Testis (tissue), 2 donors: ENCODE data around the gene FHIT.

Experiments used
- POLR2A ChIP-seq: fragments of 450-650 bp; IDR thresholded peaks from one replicate; pipeline ENCODE4 v1.6.1; 2017; ENCODE audit warnings: antibody characterized with exemption, mild to moderate bottlenecking, moderate library complexity
- TF ChIP-seq, protein P1 (sequence below), 3 experiments: fragments of 450-650 bp in 2 of 3; fragments of 200-600 bp in 1 of 3; sonication (generic) in 1 of 3; IDR thresholded peaks; one replicate each; pipeline ENCODE4 v1.5.1; 2016 to 2019; ENCODE audit warnings: antibody characterized with exemption in 3 of 3, mild to moderate bottlenecking in 2 of 3, moderate library complexity in 1 of 3

- TF ChIP-seq, protein P1, sequence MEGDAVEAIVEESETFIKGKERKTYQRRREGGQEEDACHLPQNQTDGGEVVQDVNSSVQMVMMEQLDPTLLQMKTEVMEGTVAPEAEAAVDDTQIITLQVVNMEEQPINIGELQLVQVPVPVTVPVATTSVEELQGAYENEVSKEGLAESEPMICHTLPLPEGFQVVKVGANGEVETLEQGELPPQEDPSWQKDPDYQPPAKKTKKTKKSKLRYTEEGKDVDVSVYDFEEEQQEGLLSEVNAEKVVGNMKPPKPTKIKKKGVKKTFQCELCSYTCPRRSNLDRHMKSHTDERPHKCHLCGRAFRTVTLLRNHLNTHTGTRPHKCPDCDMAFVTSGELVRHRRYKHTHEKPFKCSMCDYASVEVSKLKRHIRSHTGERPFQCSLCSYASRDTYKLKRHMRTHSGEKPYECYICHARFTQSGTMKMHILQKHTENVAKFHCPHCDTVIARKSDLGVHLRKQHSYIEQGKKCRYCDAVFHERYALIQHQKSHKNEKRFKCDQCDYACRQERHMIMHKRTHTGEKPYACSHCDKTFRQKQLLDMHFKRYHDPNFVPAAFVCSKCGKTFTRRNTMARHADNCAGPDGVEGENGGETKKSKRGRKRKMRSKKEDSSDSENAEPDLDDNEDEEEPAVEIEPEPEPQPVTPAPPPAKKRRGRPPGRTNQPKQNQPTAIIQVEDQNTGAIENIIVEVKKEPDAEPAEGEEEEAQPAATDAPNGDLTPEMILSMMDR (IDR thresholded peaks at IDR 0.05) = no peak
- no peak for TF ChIP-seq POLR2A
Measured at GRCh38 chr3:60609446-60609845, 641.8 kb downstream of the FHIT start.
